ENCODE measurements around the gene SKAP2.
"Not testable (repeated sequence)": the region's sequence is repeated elsewhere in the genome, so short reads cannot be mapped to it uniquely, and the experiment has no call there.

Gene SKAP2

GRCh38 chr7:26857506-26858240 is 6.7 kb downstream of the SKAP2 start:
- DNase-seq (ENCODE audit: low read depth): no peak

- DNase-seq (ENCODE audit: low read depth): no peak
Observed at GRCh38 chr7:26857170-26857505, 7.3 kb downstream of the SKAP2 start.

GRCh38 chr7:26856176-26856985 is 8.0 kb downstream of the SKAP2 start:
- DNase-seq (ENCODE audit: low read depth): no peak

- DNase-seq (ENCODE audit: low read depth): no peak
Observed at GRCh38 chr7:26854876-26855855, 9.2 kb downstream of the SKAP2 start.

- DNase-seq (ENCODE audit: low read depth): no peak
Observed at GRCh38 chr7:26853788-26854393, 10.5 kb downstream of the SKAP2 start.

- no peak for DNase-seq (ENCODE audit: low read depth)
Observed at GRCh38 chr7:26850193-26850651, 14.2 kb downstream of the SKAP2 start.

- no peak for DNase-seq (ENCODE audit: low read depth)
Observed at GRCh38 chr7:26843705-26844104, 20.7 kb downstream of the SKAP2 start.

- no peak for DNase-seq (ENCODE audit: low read depth)
Observed at GRCh38 chr7:26842897-26843296, 21.5 kb downstream of the SKAP2 start.

GRCh38 chr7:26841003-26841739 is 23.2 kb downstream of the SKAP2 start:
- no peak for DNase-seq (ENCODE audit: low read depth)

- not testable (repeated sequence) for DNase-seq (ENCODE audit: low read depth)
Observed at GRCh38 chr7:26836793-26837192, 27.6 kb downstream of the SKAP2 start.

- DNase-seq (ENCODE audit: low read depth): no peak
Observed at GRCh38 chr7:26815426-26815825, 49.0 kb downstream of the SKAP2 start.

GRCh38 chr7:26813432-26813831 is 51.0 kb downstream of the SKAP2 start:
- no peak for DNase-seq (ENCODE audit: low read depth)

GRCh38 chr7:26794541-26794940 is 69.8 kb downstream of the SKAP2 start:
- DNase-seq (ENCODE audit: low read depth): no peak

GRCh38 chr7:26792576-26792975 is 71.8 kb downstream of the SKAP2 start:
- DNase-seq (ENCODE audit: low read depth): no peak

- no peak for DNase-seq (ENCODE audit: low read depth)
Observed at GRCh38 chr7:26792006-26792405, 72.4 kb downstream of the SKAP2 start.

- DNase-seq (ENCODE audit: low read depth): no peak
Observed at GRCh38 chr7:26789481-26790184, 74.8 kb downstream of the SKAP2 start.

GRCh38 chr7:26787701-26788100 is 76.7 kb downstream of the SKAP2 start:
- no peak for DNase-seq (ENCODE audit: low read depth)

- DNase-seq (ENCODE audit: low read depth): no peak
Observed at GRCh38 chr7:26784118-26784517, 80.3 kb downstream of the SKAP2 start.

- DNase-seq (ENCODE audit: low read depth): no peak
Observed at GRCh38 chr7:26782501-26782900, 81.9 kb downstream of the SKAP2 start.

- DNase-seq (ENCODE audit: low read depth): no peak
Observed at GRCh38 chr7:26779978-26780595, 84.3 kb downstream of the SKAP2 start.
